ENCODE data around the gene ZDHHC6. TPM values are rescaled to one million over a fixed set of nuclear protein-coding genes. Genes with fewer than 3 reads are reported as not detected.
"Not testable (repeated sequence)": the region's sequence is repeated elsewhere in the genome, so short reads cannot be mapped to it uniquely, and the experiment has no call there.

The ZDHHC6 gene
- total RNA-seq, 1 donor from 2014 or later = 17.6 TPM

DNA sequence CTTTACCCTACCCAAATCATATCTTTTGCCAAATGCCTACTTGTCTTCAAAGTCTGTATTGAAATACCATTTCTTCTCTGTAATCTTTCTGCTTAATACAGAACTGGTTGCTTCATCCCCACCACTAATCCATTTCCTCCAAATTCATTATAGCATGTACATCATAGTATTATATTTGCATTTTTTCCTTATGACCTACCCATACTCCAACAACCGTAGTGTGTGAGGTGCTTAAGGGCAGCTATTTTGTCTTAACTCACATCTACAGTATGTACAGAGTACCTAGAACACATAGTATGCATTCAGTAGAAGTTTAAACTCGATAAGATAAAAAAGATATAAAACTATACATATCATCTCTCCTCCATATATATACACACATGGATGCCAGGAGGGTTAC is 49.1 kb downstream of the ZDHHC6 start:
- DNase-seq = no peak
- ATAC-seq = no peak
- intact Hi-C loops (cut with micrococcal nuclease) = no loop called here

DNA sequence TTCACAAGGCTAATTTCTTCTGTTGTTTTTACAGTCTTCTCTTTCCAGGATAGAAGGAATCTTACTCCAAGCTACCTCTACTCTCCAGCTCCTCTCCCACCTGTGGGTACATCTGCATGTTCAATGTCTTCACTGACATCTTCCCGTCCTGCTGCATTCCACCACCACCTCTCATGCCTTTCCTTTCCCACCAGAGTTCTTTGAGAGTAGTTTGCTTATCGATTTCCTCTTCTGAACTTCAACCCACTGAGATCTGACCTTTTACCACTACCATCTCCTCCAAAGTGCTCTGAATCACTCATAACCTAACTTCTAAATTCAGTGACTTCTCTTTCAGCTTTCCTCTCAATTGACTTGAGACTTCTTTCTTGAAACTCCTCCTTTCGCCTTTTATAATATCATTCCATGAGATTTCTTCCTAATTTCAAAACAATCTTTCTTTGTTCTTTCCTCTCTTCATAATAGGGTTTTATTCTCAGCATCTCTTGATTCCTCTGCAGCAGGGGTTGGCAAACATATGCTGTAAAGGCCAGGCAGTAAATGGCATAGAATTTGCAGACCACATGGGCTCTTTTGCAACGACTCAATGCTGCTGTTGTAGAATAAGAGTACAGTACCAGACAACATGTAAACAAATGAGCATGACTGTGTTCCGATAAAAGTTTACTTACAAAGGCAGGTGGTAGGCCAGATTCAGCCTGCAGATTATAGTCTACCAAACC is 50.7 kb downstream of the ZDHHC6 start:
- no peak for ATAC-seq

GRCh38 chr10:112394475-112394875 is 52.2 kb downstream of the ZDHHC6 start:
- DNase-seq = no peak
- no peak for ATAC-seq
- intact Hi-C loops (cut with micrococcal nuclease) = no loop called here

More for the DNA sequence above, 50.7 kb downstream of the ZDHHC6 start:
- intact Hi-C loops (cut with micrococcal nuclease) = no loop called here
- DNase-seq = no peak

DNA sequence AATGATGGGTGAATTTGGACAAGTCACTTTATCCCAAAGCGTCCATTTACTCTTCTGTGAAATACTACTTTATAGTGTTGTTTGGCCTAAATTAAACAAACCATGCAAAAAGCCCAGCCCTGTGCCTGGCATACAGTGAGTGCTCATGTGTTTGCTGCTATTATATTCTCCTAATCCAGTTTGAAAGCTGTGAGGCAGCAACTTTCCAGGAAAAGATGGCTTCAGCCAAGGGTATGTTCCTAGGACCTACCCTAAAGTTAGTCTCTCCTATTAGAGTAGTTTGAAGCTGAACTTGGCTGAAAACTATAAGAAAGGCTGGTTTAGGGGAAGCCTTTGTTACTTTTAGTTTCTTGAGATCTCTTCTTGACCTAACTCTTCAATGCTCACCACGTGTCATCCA is 52.9 kb downstream of the ZDHHC6 start:
- DNase-seq (no peak), ATAC-seq (no peak)
- intact Hi-C loops (cut with micrococcal nuclease) = no loop called here

DNA sequence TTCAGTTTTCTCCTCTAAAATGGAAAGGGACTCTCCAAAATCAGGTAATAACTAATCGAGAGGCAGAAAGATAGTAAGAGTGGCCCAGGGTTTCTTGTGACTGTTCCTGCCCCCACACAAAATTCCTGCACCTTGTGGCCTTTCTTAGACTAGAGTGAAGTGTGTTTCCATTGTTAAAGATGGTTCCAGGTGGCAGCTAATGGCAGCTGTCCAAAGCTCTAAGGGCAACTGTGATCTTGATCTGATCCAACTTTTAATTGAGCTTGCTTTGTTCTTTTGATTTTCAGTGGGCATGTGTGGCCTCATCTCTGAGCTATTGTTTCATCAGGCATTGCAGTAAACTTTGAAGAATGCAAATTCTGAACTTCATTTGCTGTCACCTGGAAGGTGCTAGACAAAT is 53.4 kb downstream of the ZDHHC6 start:
- intact Hi-C loops (cut with micrococcal nuclease) = no loop called here
- ATAC-seq = no peak
- DNase-seq = no peak

- ATAC-seq = no peak
- intact Hi-C loops (cut with micrococcal nuclease) = no loop called here
- DNase-seq = no peak
Observed at GRCh38 chr10:112390125-112390703, 56.5 kb downstream of the ZDHHC6 start.

DNA sequence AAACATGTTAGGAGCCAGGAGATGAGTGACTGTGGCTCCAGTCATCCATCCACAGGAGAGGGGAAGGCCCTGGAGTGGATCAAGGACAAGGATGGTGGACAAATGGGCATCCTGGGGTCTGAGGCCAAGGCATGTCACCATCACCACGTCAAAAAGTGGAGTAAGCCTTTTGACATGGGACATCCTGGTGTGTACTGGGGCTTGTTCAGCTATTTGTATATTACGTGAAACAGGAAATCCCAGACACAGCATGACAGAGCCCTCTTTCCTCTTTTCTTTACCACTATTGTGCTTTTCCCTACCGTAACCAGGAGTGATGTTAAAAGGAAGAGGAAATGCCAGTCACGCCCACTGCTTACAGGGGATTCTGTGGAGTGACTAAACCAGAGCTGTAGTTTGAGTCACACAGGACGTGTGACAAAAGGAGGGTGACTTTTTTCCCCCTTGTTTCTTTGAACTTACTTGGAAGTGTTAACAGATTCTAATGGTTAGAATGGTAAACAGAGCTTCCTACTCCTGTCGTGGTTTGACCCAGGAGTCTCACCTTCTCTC is 57.4 kb downstream of the ZDHHC6 start:
- intact Hi-C loops (cut with micrococcal nuclease) = no loop called here
- DNase-seq = no peak

DNA sequence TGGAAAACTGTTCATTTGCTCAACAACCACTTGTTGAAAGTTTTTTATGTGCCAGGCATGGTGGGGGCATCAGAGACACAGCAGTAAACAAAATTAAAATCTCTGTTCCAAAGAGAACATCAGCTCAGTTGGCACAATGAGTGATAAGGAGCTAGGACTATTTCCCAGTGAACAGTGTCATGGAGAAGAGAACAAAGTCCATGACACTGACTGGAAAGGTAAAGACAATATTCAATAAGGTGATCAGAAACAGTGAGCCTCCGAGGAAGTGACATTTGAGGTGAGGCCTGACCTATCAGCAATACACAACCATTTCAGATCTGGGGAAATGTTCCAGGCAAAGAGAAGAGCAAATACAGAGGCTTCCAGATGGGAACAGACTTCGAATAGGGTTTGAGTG is 58.2 kb downstream of the ZDHHC6 start:
- DNase-seq = no peak
- no peak for ATAC-seq
- intact Hi-C loops (cut with micrococcal nuclease) = no loop called here

More for the DNA sequence above, 57.4 kb downstream of the ZDHHC6 start:
- peak; percentile 56 for ATAC-seq

DNA sequence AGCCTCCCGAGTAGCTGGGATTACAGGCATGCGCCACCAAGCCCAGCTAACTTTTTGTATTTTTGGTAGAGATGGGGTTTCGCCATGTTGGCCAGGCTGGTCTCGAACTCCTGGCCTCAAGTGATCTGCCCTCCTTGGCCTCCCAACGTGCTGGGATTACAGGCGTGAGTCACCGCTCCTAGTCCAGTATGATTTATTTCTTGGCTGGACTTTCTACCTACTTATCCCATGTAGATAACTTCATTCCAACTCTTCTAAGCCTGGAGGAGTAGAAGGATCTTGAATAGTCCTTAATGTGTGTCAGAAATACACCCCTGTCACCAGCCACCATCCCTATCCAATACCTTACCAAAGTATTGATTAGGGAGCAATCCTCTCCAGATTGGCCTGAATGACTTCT is 58.7 kb downstream of the ZDHHC6 start:
- ATAC-seq; intact Hi-C loops (cut with micrococcal nuclease); DNase-seq: not testable (repeated sequence)

- no peak for DNase-seq
- intact Hi-C loops (cut with micrococcal nuclease) = no loop called here
- ATAC-seq = no peak
Observed at GRCh38 chr10:112385201-112385600, 61.5 kb downstream of the ZDHHC6 start.

GRCh38 chr10:112384141-112384540 is 62.6 kb downstream of the ZDHHC6 start:
- no peak for DNase-seq
- intact Hi-C loops (cut with micrococcal nuclease) = no loop called here
- ATAC-seq = no peak

- DNase-seq = no peak
- peak; percentile 61 for ATAC-seq
- intact Hi-C loops (cut with micrococcal nuclease) = no loop called here
Observed at GRCh38 chr10:112383325-112383724, 63.4 kb downstream of the ZDHHC6 start.

DNA sequence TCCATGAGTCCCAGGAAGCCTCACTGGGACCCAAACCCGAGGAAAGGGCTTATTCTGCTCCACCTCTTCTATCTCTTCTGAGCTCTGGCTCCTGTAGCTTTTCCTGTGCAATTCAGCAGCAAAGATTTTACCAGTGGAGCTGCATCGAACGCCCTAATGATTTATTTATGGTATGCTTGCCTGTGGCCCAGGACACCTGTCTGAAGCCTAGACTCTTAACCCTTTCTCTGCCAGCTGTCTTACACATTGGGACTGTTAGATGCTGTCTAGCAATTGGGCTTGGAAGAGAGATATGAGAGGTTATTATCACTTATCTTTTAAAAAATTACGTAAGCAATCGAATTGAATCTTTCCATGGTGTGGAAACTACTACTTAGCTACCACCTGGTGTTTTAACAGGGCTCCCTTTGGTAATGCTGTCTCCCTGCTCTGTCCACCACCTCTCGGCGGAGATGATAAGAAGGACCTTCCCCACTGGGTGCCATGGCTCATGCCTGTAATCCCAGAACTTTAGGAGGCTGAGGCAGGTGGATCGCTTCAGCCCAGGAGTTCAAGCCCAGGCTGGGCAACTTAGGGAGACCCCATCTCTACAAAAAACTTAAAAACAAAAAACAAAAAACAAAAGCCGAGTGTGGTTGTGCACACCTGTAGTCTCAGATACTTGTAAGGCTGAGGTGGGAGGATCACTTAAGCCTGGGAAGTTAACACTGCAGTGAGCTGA is 64.0 kb downstream of the ZDHHC6 start:
- ATAC-seq = no peak
- intact Hi-C loops (cut with micrococcal nuclease) = no loop called here
- no peak for DNase-seq

Other genes starting within 250 kb of the ZDHHC6 start
- not detected for gene TECTB, start 163.5 kb downstream of the ZDHHC6 start, total RNA-seq
- gene ACSL5, start 72.8 kb downstream of the ZDHHC6 start, total RNA-seq = 6.3 TPM
- 22.9 TPM for gene VTI1A, start 301 bp upstream of the ZDHHC6 start, total RNA-seq

Measured in left ventricle myocardium superior (tissue), 1 donor.